ENCODE measurements around the gene PDSS2.

Gene PDSS2

GRCh38 chr6:107264357-107264840, 195.0 kb downstream of the PDSS2 start:
- no peak for DNase-seq

GRCh38 chr6:107259951-107260350, 199.4 kb downstream of the PDSS2 start:
- DNase-seq: no peak

DNA sequence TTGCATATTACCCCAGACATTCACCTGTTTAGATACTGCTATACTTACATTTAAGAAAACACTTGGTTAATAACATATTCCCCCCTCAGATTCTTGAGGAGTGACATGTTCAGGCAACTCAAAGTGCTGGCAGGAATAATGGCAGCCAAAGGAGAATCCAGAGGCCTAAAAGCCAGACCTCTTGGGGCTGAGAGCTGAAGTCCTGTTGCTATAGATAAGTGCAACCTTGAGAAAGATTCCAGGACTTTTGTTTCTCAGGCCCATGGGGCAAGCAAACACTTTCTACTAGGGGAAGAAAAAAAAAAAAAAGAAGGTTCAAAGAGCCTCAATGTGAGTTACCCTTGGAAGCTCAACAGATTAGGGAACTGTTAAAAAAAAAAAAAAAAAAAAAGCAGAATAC, 211.2 kb downstream of the PDSS2 start:
- DNase-seq: no peak

- no peak for DNase-seq
Observed at GRCh38 chr6:107246972-107247615, 212.3 kb downstream of the PDSS2 start.

DNA sequence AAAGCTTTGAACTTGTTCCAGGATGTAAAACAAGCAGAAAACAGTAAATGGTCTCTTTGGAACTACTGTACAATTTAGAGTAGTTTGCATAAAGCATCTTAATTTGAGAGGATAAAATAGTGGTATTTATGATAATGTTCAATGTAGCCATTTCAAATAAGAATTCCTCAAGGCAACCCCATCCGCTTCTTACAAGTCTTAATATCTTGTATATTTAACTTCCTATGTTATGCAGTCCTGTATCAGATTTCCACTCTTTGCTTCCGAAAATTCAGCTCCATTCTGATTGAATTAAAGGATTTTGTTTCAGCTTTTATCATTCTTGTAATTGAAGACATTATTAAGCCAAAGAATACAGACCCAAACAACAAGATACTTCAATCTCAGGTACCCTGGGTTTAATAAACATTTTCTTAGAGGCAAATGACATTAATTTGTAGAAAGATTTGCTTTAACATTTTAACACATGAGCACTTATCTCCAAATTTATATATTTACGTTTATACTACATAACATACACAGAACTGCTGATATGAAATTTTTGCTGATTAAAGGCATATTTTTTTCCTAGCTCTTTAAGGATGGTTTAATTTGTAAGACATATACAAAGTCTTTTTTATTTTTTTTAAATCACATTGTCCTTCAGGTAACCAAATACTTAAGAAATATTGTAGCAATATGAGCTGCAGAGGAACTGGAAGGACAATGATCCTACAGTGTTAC, 213.0 kb downstream of the PDSS2 start:
- no peak for DNase-seq

- no peak for DNase-seq
Observed at GRCh38 chr6:107244742-107245480, 214.5 kb downstream of the PDSS2 start.

- no peak for DNase-seq
Observed at GRCh38 chr6:107244082-107244741, 215.2 kb downstream of the PDSS2 start.

DNA sequence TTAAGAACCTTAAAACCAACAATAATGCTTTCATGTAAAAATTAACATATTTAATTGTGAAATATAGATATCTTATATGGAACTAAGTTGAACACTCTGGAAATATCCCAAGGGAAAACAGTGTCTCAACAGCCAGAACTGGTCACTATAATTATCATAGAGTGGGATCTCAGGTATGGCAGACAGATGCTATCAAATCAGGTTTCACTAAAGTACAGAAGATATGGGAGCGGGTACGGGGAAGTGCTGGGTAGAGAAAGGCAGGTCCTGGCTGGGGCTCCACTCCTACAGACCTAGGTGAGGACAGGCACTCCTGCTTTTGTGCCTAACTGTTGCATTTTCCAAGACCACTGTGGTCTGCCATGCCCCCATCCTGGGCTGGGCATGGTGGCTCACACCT, 215.9 kb downstream of the PDSS2 start:
- DNase-seq: no peak

DNA sequence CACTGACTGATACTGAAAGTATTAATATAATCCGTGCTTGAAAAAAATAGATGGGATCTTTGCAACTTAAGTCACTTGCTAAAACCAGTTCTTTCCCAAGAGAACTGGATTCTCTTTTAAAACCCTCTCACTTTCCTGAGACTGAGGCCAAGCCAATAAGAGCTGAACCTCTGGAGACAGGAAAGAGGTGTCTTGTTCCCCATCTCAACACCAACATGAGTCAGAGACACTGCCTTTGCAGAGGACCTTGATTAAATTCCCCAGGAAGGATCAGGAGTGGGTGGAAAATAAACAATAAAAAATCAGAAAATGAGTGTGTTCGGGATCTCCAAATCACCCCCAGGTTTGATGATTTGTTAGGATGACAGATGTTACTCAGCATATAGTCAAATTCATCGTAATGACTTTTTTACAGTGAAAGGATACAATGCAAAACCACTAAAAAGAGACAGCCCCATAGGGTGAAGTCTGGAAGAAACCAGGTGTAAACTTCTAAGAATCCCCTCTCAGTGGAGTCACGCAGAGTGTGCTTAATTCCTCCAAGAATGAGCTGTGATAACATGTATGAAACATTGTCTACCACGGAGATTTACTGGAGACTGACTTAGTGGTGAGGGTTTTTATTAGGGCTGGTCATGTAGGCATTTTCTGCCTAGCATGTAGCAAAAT, 221.2 kb downstream of the PDSS2 start:
- no peak for DNase-seq

DNA sequence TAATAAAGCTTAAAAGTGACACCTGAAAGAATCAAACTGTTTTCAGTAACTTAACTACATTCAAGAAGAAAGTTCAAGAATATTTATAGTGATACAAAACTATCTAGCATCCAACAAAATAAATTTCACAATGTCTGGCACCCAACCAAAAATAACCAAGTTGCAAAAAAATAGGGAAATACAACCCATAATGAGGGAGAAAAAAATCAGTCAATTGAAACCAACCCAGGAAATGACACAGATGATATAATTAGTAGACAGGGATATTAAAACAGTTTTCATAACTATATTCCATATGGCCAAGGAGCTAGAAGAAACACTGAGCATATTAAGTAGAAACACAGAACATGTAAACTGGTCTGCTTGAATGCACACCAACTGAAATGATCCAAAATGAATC, 223.9 kb downstream of the PDSS2 start:
- DNase-seq: no peak

DNA sequence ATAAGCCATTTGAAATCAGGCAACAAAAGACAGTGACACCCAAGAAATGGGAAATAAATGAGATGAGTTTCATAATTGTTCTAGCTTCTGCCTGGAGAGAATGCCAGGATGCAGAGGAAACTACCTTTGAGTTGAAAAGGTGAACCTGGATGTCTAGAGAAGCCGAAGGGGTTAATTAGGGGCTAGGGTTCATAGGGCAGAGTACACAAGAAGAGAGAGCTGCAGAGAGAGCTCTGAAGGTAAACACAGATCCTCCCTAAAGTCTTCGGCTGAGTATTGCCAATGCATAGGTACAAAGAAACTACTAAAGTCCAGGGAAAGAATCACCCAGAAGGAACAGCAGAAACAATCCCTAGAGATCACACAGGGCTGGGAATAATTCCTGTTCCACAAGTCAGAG, 224.4 kb downstream of the PDSS2 start:
- no peak for DNase-seq

- no peak for DNase-seq
Observed at GRCh38 chr6:107231243-107231642, 228.1 kb downstream of the PDSS2 start.

DNA sequence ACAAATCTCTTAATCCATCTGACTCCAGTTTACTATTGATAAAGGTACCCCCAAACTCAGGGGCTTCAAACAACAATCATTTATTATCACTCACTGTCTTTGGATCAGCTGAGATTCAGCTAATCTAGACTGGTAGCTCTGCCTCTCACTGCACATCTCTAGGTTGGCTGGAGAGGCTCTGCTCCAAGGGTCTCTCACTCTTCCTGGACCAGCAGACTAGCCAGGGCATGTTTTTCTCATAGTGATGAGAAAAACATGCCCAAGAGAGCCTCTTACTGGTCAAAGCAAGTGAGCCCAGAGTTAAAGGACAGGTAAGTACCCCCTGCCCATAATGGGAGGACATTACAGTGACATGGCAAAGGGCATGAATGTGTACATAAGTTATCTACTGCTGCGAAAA, 228.9 kb downstream of the PDSS2 start:
- DNase-seq: no peak

DNA sequence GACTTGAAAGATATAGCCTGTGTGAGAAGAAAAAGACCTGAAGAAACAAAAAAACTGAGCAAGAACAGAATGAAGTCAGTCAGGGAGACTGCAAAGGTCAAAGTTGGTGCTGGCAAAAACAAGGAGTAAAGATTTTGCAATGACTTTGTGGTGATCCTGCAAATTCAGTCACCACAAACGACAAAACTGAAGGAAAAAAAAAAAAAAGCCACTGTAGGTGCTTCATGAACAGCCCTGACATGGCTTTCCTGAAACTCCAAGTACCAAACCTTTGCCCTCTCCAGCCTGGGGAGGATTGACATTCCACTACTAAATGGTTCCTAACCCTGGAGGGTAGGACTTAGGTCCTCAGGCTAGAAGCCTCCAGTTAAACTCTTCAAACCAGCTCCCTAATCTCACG, 229.3 kb downstream of the PDSS2 start:
- DNase-seq: no peak

- DNase-seq: no peak
Observed at GRCh38 chr6:107228754-107229153, 230.6 kb downstream of the PDSS2 start.

DNA sequence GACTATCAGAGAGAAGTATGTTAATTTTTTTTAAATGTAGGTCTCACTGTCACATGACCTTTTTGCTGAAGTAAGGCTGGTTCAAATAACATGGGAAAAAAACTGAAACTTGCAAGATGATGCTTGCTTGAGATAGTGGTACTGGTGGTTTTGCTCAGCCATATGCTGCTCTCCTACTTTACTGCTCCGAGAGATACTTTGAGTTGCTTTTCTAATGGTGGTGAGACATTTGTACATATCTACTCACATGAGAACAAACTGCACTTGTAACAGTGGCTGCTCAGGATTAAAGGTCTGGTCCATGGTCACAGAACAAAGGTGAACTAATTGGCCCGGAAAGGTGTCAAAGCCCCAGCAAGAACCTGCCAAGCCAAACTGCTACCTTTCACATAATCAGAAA, 237.8 kb downstream of the PDSS2 start:
- DNase-seq: no peak

GRCh38 chr6:107219851-107220250, 239.5 kb downstream of the PDSS2 start:
- DNase-seq: no peak

DNA sequence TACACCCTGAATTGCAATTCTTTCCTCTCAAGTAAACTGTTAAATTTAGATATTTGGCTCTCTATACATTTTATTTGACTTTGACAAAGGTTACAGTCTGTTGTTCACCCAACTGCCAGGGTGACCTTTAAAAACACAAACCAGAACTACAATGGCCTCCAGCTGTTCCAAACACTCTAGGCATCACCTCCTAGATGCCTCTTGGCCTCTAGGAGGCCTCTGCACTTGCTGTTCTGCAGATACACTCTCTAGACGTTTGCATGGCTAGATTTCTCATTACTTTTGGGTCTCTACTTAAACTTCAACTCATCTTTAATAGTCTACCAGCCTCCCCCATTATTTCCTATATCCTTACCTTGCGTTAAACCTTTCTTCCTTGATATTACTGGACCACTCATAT, 241.2 kb downstream of the PDSS2 start:
- no peak for DNase-seq

GRCh38 chr6:107217248-107217647, 242.1 kb downstream of the PDSS2 start:
- DNase-seq: no peak

DNA sequence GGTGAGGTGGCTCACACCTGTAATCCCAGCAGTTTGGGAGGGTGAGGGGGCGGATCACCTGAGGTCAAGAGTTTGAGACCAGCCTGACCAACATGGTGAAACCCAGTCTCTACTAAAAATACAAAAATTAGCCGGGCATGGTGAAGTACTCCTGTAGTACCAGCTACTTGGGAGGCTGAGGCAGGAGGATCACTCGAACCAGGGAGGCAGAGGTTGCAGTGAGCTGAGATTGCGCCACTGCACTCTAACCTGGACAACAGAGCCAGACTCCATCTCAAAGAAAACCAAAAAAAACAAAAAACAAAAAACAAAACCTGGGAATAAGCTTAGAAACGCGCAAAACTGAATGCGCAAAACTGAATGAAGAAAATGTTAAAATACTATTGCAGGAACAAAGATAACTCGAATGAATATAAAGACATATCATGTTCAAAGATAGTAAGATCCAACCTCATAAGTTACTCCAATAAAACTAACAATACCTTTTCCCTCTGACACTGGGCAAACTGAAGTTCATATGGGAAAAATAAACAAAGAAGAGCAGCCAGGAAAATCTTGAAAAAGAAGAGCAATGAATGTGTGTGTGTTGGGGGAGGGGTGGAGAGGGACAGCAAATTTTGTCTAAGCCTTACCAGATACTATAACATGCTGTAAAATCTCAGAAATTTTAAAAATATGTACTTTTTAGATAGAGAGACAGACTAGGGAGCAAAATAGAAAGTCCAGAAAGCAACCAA, 243.0 kb downstream of the PDSS2 start:
- DNase-seq: no peak

DNA sequence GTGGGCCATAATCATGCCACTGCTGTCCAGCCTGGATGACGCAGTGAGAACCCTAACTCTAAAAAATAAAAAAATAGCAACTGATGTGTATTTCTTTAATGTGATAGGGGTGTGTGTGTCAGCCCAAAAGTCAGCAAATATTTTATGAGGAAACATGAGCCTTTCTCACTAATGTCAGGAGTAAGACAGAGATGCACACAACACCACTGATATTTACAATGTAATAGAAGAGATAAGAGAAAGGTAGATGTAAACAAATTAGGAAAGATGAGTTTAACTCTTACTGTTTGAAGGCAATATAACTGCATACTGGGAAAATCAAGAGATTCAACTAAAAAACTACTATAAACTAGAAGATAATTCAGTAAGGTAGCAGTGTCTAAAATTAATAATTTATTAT, 244.0 kb downstream of the PDSS2 start:
- DNase-seq: no peak

DNA sequence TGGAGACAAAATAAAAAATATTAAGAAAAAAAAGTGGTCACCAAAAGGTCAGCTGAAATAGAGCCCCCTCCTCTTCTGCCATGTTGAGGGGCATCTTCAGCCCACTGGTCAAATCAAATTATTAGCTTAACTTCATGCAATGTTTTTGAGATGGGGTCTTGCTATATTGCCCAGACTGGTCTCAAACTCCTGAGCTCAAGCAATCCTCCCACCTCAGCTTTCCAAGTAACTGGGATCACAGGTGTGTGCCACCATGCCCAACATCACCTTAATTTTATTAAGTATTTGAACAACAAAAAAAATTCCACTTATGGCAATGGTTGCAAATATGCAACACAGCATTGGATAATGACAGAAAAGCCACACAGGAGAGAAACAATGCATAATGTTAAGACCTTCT, 244.7 kb downstream of the PDSS2 start:
- DNase-seq: no peak

Data from activated naive CD4-positive, alpha-beta T cell treated with anti-CD3 and anti-CD28 coated beads, Interleukin-2, amount 50 U/mL, for 16 hours (primary cell).